GM19035 (cell line): ENCODE results near the gene EDN1.

Source experiments
- ATAC-seq: cut with Tn5 transposase; IDR thresholded peaks from one replicate; pipeline ENCODE4 v1.9.1; 2021; ENCODE audit not compliant: unreplicated experiment

Gene EDN1

DNA sequence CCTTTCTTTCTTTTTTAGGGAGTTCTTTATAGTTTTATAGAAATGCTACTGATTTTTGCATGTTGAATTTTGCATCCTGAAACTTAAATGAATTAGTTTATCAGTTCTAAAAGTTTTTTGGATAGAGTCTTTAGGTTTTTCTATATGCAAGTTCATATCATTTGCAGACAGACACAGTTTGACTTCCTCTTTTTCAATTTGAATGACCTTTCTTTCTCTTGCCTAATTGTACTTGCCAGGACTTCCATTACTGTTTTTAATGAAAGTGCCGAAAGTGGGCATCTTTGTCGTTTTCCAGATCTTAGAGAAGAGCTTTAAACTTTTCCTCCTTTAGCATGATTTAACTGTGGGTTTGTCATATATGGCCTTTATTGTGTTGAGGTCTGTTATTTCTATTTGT lies 21.1 kb upstream of the EDN1 start:
- no peak for ATAC-seq

DNA sequence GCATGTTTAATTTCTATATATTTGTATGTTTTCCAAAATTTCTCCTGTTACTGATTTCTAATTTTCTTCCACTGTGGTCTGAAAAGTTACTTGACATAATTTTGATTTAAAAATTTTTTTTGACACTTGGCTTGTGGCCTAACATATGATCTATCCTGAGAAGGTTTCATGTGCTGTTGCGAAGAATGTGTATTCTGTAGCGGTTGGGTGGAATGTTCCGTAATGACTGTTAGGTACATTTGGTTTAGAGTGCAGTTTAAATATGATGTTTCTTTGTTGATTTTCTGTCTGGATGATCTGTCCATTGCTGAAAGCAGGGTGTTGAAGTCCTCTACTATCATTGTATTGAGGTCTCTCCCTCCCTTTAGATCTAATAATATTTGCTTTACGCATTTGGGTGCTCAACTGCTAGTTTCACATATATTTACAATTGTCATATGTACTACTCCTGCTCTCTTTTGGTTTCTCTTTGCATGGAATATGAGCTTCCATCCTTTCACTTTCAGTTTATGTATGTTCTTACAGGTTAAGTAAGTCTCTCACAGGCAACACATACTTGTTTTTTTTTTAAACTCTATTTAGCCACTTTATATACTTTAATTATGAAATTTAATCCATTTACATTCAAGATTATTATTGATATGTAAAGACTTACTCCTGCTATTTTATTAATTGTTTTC lies 19.5 kb upstream of the EDN1 start:
- no peak for ATAC-seq

DNA sequence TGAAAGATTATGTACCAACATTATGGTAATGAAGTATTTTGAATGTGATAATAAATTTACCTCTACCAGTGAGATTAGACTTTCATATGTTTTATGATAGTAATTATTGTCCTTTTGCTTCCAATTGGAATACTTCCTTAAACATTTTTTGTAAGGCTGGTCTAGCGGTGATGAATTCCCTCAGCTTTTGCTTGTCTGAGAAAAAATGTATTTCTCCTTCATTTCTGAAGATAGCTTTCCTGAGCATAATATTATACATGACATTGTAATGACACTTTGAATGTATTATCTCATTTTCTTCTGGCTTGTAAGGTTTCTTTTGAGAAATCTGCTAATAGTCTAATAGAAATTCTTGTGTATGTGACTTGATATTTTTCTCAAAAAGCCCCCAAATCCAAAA lies 18.6 kb upstream of the EDN1 start:
- no peak for ATAC-seq

DNA sequence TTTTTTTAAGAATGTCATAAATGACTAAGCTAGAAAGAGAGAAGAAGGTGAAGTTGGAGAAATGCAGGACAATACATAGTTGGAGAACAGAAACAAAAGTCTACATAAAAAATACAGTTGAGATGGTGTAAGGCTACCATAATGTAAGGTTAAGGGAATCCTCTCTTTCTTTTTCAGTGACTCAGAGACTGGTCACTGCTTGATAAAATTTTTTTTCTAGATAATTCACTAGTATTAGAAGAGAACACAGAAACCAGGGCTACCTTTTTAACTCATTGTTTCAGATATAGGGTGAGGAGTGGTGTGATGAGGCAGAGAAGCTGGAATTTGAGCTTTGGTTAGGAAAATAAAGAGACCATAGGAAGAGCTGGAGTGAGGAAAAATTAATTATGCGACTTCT lies 18.2 kb upstream of the EDN1 start:
- ATAC-seq = no peak

DNA sequence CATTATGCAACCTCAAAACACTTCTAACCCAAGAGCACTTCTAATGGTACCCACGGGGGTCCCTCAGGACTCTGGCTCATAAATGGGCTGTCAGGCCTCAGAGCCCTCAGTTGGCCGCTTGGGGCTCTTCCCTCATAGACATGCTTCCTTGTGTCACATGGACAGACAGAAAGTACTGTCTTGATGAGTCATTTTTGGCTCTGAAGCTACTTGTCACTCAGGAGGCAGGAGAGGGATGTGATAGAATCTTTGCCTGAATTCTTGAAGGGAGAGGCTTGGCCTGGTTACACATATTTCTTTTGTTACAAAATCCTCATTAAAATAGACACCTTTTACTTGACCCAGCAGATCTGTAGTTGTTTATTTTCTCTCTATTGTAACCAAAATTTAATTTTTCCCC lies 15.1 kb upstream of the EDN1 start:
- no peak for ATAC-seq

DNA sequence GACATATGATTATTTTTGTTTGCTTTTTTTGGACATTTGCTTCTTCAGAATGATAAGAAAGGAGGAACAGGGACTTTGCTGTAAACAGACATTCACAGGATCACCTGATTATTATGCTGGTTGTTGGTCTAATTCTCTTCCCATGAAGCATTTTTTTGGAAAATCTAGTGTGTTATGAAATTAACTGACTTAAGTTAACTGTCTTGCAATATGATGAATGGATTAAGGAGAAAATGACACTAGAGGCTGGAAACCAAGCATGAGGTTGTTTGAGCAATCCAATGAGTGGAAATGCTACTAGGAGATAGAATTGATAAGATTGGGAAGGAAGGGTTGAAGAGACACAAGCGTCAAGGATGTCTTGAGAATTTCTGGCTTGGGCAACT lies 13.2 kb upstream of the EDN1 start:
- no peak for ATAC-seq

DNA sequence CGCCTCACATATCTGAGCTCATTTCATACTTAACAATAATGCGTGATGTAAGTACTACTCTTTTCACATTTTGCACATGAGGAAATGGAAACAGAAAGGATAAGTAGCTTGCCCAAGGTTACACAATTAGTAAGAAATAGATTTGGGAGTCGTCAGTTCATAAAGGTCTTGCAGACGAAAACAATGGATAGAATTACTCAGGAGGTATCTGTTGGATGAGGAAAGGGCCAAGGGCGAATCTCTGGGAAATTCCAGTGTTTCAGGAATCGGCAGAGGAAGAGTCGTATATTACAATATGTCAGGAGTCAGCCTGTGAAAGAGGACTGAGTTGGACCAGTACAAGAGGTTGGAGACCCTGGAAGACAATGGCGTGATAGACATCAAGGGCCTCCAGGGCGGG lies 12.8 kb upstream of the EDN1 start:
- ATAC-seq = no peak

DNA sequence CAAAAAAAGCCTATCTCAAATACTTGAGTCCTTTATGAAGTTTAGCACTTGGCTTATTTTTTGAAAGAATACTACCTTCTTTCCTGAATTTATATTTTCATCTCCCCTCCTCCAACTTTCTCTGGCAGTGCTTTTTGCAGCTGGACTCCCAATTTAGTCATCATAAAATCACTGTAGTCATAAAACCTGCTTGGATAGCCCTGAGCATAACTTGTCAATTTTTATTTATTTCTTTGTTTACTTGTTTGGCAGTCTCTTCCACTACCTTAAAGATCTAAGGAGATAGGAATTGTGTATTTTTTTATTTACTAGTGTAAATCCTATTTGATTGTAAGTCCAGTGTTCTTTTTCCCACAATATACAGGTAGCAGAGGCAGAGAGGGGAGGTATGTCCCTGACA lies 11.2 kb upstream of the EDN1 start:
- ATAC-seq = no peak

DNA sequence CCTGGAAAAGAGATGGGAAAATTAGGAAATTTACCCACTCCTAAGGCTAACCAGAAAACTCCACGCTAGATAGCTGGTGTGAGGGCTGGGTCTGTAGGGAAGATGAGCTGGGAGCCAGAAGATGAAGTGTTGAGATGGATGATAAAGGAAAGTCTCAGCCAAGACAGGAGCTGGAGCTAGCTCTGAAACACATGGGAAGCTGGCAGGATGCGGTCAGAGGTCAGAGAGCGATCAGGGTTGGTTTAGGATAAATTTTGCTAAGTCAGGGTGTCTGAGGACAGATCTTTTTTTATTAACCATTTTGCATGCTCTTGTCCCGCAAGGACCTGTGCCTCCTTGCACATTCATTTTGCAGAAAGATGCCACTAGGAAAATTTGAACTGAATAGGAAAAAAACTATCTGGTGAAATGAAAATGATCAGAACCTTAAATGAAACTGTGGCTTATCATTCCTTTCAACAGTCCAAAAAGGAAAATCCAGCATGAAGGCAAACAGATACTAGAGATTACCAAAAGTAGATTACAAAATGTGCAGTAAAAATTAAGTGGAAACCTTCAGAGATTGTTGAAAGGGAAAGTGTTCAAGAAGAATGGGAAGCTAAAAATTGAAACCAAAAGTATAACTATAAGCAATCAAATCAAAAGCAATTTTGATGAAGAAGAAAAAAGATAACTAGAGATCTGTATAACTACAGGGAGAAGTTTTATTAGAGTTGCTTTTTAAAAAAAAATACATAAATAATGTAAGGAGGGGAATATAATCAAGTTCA lies 10.7 kb upstream of the EDN1 start:
- no peak for ATAC-seq

DNA sequence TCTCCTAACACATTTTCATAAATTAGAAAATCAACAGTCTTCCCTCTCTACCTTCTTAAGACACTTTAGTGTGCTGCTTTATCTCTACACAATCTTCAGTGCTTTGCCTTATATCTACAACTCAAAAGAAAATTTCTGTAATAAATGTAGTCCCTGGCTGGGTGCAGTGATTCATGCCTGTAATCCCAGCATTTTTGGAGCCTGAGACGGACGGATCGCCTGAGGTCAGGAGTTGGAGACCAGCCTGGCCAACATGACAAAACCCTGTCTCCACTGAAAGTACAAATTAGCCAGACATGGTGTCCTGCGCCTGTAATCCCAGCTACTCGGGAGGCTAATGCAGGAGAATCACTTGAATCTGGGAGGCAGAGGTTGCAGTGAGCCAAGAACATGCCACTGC lies 9.7 kb upstream of the EDN1 start:
- no peak for ATAC-seq

DNA sequence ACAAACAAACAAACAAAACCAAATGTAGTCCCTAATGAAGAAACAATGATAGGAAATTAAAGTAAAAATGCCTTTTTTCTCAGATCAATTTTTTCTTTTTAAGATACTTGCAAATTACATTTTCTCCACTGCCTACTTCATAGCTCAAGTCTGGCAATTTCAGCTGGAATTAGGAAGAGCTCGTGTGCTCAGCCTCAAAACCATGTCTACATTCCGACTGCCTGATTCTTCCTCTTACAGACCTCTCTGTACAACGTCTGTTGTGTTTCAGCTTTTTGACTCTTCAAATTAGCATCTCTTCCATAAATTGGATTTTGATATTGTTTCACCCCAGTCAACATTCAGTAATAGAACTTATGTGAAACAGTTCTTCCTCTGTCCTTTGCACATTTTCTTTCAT lies 9.3 kb upstream of the EDN1 start:
- ATAC-seq = no peak

DNA sequence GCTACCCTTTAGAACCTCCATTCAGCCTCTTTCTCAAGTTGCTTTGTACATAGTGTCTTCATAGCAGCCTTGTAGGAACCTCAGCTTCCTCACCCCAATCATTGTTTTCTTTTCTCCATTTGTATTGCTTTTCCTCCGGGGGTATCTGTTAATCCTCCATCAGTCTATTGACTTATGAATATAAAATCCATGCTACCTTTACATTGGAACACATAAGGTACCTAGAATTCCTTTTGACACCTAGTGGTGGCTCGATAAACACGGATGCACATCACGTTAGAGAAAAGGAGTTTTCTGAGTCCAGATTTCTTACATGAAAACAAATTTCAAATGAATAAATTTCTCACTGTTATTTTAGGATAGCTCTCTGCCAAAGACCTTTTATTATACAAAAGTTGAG lies 6.3 kb upstream of the EDN1 start:
- no peak for ATAC-seq

DNA sequence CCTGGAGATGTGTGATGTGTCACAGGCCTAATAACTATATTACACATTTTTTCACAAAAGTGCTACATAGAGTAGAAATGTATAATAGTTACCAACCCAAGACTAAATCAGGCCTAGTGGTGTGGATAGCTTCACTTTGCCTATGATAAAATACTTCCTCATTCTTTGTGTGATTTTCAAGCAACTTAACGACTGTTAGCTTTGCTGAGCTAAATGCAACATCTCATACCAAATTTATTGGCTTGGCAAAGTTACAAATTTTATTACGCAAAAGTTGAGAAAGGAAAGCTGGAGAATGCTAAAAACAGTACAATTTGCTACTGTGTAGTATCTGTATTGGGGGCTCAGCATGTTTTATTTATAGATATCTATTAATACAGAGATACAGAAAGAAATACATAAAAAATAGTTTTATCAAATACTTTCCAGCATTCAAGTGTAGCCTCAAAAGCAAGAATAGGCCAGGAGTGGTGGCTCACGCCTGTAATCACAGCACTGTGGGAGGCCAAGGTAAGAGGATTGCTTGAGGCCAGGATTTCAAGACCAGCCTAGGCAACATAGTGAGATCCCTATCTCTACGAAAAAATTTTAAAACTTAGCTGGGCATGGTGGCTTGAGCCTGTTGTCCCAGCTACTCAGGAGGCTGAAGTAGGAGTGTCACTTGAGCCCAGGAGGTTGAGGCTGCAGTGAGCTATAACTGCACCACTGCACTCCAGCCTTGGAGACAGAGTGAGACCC lies 3.6 kb upstream of the EDN1 start:
- ATAC-seq = no peak

DNA sequence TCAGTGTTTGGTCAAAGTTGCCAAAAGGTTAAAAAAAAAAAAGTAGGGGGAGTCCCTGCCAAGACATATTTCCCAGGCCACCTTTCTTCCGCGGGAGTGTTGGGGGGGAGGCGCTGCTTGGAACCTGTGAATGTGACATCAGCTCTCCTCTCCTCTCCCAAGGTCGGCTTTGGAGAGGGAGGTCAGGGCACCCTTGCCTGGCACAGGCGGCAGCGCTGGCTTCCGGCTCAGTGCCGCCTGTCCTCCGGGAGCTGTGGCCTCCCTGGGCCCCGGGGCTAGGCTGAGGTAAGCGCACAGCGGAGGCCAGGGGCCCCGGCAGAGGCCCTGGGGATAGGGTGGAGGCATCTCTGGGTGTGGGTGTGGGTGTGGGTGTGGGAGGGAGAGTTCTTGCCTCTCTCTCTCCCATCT lies 1.9 kb upstream of the EDN1 start:
- ATAC-seq = no peak

DNA sequence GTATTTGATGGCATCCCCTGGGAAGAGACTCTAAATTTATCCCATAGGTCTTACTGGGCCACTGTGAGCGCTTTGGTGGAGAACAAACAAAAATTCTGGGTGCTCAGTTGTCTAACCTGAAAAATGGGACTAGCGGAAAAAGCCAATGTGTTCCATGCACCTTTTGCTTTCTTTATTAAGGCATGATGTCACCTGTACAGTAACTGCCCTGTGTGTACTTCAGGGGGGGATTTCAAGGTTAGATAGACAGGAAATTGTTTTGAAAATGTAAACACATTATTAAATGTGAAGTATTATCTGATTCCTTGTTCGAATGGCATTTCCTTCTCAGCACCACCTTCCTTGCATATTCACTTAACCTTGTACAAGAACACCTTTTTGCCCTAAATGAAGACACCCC lies 1.2 kb upstream of the EDN1 start:
- no peak for ATAC-seq

DNA sequence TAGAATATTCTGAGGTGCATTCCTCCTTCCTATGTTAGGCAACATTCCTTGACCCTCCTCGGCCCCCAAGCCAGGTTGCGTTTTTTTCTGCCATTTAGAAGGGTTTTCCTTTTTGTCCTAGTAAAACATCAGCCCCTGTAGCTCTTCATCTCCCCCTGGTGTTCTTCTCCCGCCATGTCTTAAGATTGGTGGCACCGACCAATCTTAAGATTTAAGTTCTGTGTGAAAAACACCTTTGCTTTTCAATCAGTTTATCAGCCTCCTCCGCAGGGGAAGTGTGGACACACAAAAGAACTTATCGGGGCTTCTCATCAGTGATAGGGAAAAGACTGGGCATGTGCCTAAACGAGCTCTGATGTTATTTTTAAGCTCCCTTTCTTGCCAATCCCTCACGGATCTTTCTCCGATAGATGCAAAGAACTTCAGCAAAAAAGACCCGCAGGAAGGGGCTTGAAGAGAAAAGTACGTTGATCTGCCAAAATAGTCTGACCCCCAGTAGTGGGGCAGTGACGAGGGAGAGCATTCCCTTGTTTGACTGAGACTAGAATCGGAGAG lies 719 bp upstream of the EDN1 start:
- ATAC-seq = no peak

DNA sequence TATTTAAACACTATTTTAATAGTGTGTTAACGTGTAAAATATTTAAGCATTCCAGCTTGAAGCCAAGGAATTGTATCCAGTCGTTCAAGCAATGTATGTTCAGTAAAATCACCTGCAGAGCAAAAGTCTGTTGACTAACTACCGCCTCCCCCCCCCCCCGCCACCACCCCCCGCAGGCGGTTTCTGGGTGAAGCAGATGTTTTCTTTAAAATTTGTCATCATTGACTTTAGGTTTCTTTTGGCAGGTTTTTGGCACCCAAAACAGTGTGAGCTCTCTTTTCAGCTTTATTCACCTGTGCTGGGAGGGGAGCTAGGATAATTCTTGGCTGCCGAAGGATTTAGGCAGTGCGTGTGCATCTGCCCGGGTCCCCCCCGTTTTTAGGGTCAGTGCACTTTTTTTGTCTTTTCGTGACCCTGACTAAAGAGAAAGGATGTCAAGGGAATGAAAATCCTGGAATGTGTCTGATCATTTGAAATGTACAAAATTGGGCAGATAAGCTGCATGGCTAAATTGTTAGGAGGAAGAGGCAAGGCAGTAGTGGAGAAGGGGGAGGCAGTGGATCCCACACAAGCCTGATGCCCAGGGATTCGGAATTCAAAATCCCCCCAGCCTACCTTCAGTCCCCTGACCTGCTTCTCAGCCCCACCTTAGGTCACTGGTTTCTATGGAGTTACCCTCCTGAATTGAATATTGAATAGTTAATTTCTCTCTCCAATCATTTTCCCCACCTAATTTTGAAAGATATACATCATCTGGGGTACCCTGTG lies 1.1 kb downstream of the EDN1 start:
- ATAC-seq = no peak

DNA sequence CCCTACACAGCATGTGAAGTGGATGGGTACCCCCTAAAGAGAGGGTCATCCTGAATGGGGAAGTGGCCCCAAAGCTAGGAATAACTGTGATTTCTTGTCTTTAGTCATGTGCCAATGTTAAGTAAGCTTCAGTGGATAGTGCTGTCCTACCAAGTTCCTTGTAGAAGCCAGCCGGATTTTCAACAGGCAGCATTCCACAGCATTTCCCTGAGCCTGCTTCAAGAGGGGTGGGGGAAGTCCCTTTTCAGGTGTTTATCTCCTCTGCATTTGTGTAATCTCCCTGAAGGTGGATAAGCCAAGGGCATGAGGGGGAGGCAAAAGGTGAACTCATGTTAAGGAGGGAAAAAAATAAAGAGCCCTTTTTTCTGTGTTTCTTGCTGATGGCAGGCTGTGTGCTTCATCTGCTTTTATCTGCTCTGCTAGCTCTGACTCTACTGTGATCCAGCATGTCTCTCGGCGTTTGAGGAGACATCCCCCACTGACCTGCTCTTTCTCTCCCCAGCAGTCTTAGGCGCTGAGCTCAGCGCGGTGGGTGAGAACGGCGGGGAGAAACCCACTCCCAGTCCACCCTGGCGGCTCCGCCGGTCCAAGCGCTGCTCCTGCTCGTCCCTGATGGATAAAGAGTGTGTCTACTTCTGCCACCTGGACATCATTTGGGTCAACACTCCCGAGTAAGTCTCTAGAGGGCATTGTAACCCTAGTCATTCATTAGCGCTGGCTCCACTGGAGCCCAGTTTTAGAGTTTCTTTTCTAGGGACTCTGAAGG lies 1.9 kb downstream of the EDN1 start:
- ATAC-seq = no peak

DNA sequence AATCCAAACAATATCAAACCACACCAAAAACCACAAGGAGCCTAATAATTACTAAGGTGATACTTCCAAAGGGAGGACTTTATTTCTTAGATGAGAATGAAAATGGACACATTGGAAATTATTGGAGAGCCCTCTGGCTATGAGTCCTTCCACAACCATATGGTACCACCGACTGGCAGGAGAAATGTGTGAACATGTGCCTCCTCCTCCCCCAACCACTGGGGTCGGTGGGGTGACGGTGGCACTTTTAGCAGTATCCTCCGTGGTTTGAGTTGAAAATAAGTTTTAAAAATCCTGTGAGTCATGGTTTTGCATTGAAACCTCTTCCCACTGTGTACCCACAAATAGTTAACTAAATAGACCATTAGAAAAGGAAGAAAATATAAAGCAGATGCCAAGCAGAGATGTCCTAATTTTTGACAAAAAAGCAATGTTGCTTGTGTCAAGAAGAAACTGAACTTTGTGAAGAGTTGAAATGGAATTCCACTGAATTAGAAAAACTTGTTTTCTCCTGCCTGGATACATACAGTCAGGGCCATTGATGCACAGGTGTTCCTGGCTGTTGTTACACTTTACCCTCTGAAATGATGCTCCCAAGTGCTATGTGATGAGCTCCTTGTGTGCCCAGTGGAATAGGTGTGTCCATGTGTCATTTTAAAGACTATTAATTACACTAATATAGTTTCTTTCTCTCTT lies 3.2 kb downstream of the EDN1 start:
- no peak for ATAC-seq
